ENCODE measurements around the gene BICD2.

Gene BICD2

DNA sequence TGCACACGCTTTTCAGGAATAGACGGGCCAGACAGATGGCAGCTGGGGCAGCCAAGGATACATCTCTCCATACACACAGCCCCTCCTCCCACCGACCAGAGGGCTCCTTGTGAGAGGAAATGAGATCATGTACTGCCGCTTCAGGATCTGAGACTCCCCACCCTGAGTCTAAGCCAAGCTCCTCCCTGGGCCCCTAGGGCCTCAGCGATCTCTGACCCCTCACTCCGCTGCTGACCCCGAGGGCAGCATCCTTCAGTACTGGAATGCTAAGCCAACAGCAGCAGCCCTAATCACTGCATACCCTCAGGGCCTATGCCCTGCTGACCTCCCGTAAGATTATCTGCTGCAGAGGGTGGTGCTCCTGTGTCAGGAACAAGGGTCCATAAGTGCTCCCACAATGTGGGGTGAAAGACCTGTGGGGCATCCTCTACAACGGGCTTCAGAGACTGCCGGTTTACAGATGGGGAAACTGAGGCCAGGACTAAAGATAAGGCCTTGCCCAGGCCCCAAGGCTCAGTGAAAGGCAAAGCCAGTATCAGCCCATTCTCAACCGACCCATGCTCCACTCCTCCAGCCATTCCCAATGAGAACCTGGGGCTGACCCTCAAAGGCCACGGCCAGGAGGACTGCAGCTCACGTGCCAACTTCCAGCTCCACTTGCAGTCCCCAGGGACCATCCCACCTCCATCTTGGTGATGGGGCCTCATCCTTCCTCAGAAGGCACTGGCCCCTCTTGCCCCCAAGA, 37.5 kb downstream of the BICD2 start:
- DNase-seq, result no peak

DNA sequence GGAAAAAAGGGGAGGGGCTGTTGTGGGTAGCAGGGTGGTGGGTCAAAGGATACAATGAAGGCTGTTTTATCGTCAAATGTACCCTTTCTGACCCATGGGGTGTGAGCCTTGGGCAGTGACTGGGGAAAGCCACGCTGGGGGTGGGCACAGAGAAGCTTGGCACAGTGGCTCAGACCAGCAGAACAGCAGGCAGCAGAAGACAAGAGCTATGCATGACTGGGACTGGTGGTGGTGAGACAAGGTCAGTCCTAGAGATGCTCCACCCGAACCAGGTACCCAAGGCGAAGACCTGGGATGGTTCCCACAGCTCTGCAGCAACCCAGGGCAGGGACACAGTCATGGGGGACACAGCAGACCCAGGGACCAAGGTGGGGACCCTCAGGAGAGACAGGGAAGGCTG, 38.3 kb downstream of the BICD2 start:
- no peak for DNase-seq

DNA sequence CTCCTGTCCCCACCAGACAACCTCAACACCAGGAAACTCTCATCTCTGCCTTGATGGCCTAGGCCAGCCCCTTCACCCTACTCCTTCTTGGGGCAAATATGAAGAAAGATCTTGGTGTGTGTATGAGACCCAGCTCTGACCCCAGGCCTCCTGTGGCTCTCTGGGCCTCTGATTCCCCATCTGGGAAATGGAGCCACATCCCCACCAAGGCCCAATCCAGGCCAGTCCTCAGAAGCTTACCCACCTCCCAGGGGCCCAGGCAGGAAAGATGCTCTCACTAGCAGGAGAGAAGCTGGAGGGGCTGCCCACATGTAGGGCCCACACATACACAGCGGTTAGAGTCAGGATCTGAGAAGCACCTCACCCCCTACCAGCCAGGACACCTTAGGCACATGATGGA, 38.9 kb downstream of the BICD2 start:
- DNase-seq, result no peak

DNA sequence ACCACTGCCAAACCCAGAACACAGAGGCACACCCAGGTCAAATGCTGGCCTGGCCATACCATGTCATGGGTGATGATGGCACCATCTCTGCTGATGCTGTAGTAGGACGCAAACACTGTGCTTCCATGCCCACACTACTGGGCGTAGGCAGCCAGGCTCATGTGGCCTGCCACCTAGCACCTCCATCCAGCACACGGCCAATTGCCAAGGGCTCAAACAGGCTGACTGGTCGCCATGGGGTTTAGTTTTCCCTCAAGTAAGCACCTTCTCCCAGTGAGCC, 39.4 kb downstream of the BICD2 start:
- no peak for DNase-seq

DNA sequence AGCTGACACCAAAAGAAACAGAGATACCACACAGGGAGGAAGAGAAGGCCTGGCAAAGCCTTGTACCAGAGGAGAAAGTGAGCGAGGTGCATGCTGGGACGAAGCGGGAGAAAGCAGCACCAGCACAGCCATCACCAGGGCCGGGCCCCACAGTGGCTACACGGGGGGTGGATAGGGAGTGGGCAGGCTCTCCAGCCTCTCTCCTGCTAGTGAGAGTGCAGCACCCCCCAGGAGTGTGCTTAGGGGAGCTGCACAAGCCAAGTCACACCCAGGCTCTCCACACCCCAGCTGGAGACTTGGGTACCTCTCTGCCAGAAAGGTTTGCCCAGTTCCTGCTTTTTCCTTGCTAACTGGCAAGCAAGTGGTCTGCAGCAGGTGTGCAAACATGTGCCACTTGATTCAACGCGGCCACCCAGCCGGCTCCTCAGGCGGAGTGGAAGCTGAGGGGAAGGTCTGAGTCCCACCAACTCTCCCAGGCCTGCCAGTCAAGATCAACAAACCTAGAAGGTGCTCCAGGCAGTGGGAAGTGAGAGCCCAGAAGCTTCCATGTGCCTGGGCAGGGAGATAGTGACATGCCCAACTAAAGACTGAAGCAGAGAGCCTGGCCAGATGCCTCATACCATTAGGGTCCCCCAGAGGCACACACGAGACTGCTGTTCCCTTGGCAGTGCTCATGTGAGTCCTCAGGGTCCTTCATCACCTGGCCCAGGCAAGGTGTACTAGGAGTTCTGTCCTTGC, 39.9 kb downstream of the BICD2 start:
- no peak for DNase-seq

DNA sequence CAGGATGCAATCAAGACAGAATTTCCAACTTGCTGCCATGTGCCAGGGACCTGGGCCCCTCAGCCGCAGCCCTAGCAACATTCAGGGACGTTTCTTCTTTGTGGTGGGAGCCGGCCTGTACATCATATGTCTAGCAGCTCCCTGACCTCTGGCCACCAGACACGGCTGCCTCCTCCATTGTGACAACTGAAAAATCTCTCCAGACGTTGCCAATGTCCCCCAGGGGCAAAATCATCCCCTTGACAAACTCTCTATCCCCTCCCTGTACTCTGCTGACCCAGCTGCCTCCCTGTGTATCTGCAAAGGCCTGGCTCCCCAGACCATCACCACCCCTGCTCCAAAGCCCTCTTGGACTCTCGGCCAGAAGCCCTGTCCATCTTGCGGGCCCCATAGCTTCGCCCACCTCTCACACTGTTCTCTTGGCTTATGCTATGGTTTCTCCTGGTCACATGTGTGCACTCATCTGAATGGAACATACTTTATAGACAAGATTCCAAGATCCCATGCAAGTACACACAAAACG, 40.8 kb downstream of the BICD2 start:
- DNase-seq, result no peak

DNA sequence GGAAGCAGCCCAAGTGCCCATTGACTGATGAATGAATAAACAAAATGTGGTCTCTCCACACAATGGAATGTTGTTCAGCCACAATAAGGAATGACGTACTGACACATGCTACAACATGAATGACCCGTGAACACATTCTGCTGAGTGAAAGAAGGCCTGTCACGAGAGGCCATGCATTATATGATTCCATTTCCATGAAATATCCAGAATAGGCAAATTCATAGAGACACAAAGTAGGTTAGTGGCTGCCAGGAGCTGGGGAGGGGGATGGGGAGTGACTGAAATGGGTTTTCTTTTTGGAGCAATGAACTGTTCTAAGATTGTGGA, 41.4 kb downstream of the BICD2 start:
- DNase-seq, result no peak

DNA sequence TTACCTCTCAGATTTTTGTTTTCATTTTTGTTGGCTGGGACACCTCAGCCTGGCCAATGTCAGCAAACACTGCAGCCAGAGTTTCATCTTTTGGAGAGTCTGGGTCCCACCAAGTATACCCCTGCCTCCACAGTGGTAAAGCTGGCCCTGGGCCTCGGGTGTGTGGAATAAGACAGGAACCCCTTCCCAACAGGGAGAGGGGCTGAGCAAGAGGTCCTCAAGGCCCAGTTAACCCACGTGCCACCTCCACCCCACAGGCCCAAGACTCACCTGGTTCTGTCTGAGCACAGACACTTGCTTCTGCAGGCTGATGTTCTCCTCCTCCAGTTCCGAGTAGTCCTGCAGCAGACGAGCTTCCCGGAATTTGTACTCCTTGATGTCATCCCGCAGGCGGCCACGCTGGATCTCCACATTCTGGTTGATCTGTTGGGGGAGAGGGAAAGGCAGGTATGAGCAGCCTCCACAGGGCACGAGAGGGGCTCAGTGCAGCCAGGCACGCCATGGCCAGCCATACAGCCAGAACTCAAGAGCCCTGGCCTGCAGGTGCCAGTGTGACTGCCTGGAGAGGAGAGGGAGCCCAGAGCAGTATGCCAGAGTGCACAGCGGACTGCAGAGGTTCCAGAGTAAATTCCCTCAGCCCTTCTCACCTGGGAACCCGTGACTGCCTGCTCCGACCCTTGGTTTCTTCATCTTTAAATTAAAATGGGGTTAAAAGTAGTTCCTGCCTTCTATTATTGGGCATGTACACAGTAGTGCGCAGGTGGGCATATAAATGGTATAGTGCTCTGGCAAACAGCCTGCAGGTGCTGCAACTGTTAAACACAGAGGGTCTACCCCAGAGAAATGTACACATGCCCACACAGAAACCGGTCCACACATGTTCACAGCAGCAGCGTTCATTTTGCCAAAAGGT, 42.0 kb downstream of the BICD2 start:
- no peak for DNase-seq

DNA sequence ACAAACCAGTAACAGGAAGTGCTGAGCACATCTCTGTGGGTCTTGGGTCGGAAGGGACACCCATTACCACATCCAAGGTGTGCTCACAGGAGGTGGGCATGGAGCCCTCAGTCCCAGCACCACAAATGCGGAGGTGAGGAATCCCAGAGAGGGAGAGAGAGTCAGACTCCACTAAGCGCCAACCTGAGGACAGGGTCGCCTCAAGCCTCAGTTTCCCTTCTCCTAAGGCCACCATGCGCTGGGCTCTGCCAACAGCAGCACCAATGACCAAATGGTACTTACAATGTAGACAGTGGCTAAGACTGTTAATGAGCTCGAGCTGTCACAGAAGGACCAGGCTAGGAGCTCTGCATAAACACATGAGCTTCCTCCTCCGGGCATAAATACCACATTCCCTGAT, 43.1 kb downstream of the BICD2 start:
- no peak for DNase-seq

DNA sequence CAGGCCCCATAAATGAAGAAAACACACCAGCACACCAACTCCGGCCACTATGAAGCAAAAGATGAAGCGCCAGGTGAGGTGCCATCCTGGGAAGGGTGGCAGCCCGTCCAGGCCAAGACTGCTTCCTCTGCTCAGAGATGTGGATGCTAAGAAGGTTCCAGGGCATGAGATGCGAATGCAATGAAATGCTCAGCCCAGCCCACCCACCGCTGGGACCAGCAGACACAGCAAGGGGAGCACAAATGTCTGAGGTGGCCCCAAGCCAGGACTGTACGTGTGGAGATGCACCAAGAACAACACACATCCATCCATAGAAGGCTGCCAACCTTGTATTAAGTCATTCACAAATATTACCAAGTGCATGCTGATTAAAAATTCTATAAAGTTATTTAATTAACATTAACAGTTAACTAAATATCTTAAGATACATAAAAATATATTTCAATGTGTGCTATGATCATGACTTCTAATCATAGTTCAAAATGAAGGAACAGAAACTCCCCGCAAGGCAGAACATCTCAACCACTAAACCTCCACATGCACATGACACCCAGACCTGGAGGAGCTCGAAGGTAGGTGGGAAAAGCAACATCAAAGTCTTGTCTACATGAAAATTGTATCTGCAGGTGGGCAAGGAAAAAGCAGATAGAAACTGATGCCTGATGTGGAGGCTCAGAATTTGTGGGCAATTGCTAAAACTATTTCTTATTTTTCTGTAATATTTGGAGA, 43.7 kb downstream of the BICD2 start:
- DNase-seq, result no peak

DNA sequence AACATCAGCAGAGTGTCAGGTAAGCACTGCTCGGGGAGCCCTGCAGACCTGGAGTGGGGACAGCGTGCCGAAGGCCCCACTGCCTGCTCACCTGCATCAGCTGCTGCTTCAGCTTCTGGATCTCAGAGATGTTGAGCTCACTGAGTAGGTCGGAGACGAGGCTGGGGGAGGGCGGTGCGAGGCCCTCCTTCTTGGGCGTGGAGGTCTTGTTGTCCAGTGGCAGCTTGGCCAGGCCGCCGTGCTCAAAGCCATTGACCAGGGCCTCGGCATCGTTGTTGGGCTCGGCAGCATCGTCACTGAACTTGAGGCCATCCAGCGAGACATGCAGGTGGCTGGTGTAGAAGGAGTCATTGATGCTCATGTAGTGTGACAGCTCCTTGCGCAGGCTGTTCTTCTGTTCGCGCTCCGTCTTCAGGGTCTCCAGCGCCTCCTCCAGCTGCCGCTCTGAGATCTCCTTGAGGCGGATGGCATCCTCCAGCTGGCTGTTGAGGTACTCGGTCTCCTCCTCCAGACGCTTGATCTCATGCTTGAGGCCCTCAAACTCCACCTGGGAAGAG, 44.3 kb downstream of the BICD2 start:
- no peak for DNase-seq

DNA sequence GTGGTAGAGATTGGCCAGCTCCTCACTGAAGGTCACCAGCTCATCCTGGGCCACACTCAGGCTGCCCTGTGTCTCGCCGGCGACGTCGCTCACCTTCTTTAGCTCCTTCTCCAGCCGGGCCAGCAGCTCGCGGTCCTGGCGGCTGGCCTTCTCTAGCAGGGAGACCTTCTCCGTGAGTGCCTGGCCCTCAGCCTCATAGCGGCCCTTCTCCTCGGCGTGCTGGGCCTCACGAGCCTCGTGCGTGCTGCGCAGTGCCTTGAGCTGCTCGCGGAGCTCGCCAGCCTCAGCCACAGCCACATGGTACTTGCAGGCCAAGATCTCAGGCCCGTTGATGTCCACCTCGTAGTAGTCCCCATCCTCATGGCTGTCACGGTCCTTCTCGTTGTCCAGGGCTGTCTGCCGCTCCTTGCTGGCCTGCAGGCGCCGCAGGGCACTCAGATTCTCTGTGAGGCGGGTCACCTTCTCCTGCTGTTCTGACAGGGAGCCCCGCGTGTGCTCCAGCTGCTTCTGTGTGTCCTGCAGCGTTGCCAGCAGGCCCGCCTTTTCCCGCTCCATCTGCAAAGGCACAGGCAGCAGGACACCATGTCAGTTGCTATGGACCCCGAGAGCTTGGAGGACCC, 45.5 kb downstream of the BICD2 start:
- no peak for DNase-seq

DNA sequence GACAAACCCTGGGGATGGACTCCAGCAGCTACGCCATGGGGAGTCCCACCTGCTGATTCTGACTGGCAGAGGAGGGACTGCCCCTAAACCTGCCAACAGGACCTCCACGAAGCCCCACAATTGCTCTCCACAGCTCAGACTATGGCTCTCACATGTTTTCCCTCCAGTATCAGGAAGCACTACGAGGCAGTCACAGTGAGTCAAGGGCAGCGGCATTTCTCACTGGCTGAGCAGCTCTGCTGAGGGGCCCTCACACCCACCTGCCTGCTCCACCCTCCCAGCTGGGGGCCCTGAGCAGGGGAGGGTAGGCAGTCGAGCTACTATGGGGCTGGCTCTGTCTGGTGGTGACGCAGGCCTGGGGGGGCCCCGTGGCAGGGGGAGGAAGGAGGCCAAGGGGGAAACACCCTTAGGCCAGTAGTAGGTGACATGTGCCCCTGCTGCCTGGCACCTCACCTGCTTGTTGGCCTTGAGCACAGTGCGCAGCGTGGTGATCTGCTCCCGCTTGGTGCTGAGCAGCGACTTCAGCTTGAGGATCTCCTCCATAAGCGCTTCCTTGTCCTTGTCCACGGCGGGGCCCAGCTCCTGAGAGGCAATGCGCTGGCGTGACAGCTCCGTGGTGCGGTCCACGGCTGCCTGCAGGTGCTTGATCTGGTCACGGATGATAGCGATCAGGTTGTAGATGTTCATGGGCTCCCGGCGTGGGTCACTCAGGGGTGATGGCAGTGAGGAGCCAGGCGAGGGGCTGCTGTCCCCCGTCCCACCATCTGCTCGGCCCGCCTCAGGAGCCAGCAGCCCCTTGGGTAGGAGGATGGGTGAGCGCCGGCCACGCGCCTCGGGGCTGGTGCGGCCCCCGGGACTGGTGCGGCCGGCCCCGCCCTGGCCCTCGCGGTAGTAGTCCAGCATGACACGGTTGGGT, 46.3 kb downstream of the BICD2 start:
- no peak for DNase-seq

DNA sequence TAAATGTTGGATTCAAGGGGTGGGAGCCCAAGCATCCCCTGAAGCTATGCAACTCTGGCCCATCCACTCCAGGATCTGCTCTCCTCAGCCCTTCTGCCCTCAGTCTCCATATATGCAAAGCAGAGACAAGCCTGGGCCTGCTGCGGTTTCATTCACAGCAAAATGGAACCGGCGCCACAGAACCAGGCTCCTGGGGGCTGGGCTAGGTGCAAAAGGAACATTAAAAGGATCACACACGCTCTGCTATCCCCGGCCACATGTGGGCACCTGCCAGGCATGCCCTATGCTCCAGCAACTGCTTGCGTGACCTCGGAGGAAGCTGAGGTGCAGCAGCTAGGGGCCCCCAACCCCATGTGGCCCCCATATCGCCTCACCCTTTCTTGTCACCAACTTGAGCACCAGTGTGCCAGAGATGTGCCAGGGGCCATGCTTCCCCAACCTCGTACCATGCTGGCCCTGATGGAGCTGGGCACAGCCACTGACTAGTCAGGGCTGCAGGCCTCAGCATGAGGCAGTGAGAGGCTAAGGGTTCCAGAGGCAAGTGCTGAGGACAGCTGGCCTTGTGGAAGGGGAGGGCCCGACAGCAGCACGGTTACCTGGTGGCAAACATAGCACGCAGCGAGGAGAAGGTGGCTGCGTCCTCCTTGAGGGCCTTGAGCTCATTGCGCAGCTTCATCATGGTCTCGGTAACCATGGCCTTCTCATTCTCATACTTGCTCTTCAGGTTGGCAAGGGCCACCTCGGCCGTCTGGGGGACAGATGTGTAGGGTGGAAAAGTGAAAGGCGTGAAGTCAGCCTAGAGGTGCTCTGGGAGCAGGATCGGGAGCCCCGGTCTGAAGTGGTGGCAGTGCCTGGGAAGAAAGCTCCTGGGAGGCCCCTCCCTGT, 47.2 kb downstream of the BICD2 start:
- no peak for DNase-seq

DNA sequence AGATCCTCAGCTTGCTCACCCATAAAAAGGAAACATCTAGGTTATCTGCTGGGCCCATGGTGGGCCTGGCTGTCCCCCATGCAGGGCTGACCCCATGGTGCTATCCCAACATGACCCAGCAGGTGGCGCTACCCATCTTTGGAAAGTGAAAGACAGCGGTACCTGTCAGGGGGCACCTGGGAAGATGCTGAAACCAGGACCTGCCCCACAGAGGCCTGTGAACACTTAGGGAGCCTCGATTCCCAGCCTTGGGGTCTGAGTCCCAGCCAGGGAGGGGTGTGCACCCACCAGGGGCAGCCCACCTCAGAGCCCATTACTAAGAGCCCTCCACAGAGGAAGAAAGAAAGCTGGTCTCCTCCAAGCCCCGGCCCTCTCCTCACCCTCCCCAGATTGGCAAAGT, 48.1 kb downstream of the BICD2 start:
- DNase-seq, result peak; percentile 94

DNA sequence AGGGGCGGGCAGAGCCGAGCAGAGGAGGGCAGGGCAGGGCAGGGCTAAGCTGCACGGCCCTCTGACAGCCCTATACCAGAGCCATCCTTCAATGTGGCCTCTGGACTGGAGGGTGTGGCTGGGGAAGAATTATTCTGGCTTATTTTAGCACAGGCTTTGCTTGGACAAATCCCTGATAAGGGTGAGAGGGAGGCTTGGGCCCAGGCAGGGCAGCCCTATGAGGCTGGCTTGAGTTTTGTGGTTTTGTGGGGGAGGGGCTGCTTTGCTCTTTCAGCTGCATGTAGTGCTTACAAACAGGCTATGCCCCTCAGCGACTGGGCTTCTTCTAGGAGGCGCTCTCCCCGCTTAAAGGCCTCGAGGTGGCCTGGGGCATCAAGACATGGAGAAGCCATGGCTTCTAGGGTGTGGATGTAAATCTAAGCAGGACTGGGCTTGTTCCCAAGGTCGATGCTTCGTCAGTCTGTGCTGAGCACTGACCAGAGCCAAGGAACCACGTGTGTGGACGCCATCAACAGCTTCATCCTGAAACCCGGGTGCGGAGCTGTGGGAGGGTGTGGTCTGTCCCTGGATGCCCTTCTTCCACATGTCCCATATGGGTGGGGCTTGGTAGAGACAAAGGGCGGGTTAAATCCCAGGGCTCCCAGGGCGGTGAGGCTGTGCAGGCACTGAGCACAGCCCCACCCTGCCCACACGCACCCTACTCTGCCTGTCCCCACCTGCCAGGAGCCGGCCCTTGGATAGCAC, 49.0 kb downstream of the BICD2 start:
- peak; percentile 17 for DNase-seq

DNA sequence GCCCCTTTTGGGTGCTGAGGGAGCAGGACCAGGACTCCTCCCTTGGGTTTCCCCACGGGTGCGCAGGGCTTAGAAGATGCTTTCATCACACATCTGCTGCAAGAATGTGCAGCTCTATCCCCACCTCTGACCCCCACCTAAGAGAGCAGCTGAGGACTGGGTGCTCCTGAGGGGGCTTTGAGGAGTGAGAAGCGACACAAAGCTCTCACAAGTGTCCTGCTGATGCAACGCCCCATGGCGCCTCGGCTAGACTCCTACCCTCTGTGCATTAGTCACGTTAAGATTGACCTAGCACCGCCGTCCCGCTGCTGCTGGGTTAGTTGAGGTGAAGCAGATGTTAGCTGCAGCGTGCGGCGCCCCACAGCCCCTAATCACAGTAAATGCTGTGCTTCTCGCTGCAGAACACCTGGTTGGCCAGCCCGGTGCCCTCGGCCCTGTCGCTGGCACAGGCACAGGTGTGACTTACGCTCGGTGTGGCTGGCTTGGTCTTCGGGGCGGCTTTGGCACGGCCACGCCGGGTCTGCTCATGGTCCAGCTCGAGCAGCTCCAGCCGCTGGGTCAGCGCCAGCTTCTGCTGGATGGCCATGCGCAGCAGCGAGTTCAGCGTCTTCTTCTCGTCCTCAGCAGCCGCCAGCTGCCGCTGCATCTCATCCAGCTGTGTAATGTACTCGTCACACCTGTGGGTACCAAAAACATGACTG, 49.7 kb downstream of the BICD2 start:
- peak; percentile 4 for DNase-seq

DNA sequence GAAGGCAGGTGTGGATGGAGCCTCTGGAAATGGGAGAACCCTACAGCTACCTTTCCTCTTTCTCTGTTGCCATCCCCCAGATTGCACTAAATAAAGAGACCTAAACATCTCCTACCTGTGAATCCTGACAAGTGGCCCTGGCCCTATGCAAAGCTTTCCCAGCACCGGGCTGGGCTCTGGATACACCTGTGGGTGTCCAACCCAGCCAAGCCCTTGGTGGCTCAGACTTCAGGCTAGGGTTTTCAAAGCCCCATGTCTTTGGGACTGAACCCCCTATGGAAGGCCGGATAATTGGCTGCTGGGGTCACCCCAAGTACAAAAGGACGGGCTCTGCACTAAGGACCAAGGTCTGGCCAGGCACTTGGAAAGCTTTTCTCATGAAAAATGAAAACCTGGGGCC, 50.6 kb downstream of the BICD2 start:
- DNase-seq, result no peak

DNA sequence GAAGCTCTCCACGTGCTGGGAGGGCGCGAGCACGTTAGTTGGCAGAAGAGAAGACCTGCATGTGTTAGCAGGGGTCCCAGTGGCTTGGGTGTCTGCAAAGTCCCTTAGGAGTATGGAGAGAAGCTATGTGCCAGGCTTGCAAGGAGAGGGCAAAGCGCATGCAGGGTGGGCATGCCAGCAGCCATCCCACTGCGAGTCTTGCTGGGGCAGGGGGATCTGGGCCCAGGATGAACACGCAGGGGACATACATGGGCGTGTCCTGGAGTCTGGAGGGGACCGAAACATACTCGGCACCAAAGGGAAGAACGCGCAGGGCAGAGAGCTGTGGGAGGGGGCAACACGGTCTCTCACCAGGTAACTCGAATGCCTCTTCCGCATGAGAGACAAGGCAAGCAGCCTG, 51.1 kb downstream of the BICD2 start:
- DNase-seq, result peak; percentile 7
